Measurements from ENCODE around the gene ST3GAL6. TPM values are rescaled to one million over a fixed set of nuclear protein-coding genes. Genes with fewer than 3 reads are reported as not detected.

ST3GAL6 gene, protein sequence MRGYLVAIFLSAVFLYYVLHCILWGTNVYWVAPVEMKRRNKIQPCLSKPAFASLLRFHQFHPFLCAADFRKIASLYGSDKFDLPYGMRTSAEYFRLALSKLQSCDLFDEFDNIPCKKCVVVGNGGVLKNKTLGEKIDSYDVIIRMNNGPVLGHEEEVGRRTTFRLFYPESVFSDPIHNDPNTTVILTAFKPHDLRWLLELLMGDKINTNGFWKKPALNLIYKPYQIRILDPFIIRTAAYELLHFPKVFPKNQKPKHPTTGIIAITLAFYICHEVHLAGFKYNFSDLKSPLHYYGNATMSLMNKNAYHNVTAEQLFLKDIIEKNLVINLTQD
- 0.05 and 0.44 TPM in 2 replicates for total RNA-seq

GRCh38 chr3:98763076-98763475, at the start of gene ST3GAL6:
Gene ST3GAL6 (plus strand): TSS chr3:98763340. CDS start chr3:98768441, 5,101 bp downstream.
- Mint-ChIP-seq H3K9me3 (no peaks in the 10 kb centered on the region), H3K4me3 (ENCODE audit: low read depth) (no peak within 1 kb of the TSS), H3K27me3 (ENCODE audit: low read depth) (peaks cover 29% of the 10 kb centered on the region), H3K36me3 (ENCODE audit: low read depth) (no peaks in the 10 kb centered on the region), H3K27ac (no peak within 1 kb of the TSS), H3K4me1 (ENCODE audit: low read depth) (peaks cover 8% of the 10 kb centered on the region)
- intact Hi-C loops (cut with micrococcal nuclease) = no loop called here
- DNase-seq (ENCODE audit: low spot score) = no peak

DNA sequence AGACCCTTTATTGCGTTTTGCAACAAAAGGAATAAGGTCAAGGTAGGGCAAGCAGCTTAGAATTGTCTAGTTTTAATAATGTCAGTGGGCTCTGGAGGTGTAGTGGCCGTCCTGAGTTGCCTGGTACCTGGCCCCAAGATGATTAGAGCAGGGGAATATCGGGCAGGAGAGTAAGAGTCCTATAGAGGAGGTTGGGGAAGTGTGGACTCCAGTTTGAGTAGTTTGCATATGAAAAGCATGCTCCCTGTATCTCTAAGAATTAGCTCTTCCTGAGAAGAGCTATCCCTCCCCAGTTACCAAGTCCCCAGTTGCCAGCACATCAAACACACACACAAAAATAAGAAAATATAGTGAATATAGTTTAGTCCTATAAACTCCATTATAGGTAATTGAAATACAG, 49.2 kb upstream of the ST3GAL6 start:
- DNase-seq (ENCODE audit: low spot score) = no peak
- no peaks in the 10 kb centered on the region for H3K4me1 Mint-ChIP-seq (ENCODE audit: low read depth)
- intact Hi-C loops (cut with micrococcal nuclease) = no loop called here
- no peak overlapping the region for H3K27ac Mint-ChIP-seq
- H3K27me3 Mint-ChIP-seq (ENCODE audit: low read depth) = peaks cover 2% of the 10 kb centered on the region
- H3K4me3 Mint-ChIP-seq (ENCODE audit: low read depth) = no peak overlapping the region
- no peaks in the 10 kb centered on the region for H3K9me3 Mint-ChIP-seq
- no peaks in the 10 kb centered on the region for H3K36me3 Mint-ChIP-seq (ENCODE audit: low read depth)

DNA sequence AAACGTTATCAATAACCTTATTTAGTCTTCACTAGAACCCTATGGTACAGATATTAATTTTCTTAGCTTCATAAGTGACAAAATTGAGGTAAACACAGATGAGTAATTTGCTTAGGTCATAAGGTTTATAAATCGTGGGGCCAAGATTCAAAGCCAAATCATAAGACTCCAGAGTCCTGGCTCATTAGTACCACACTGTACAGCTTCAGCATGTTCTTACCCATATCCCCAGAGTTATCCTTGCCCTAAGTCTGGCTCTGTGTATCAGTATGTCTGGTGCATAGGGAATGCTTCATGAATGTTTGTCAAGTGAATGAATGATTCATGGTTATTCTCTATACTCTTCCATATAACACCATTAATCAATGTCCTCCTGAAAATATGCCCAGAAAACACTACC, 45.6 kb upstream of the ST3GAL6 start:
- no peak for DNase-seq (ENCODE audit: low spot score)
- intact Hi-C loops (cut with micrococcal nuclease) = no loop called here
- no peaks in the 10 kb centered on the region for H3K4me1 Mint-ChIP-seq (ENCODE audit: low read depth)
- H3K9me3 Mint-ChIP-seq = no peaks in the 10 kb centered on the region
- H3K27me3 Mint-ChIP-seq (ENCODE audit: low read depth) = peaks cover 2% of the 10 kb centered on the region
- H3K27ac Mint-ChIP-seq = no peak overlapping the region
- H3K36me3 Mint-ChIP-seq (ENCODE audit: low read depth) = no peaks in the 10 kb centered on the region
- H3K4me3 Mint-ChIP-seq (ENCODE audit: low read depth) = no peak overlapping the region

- H3K36me3 Mint-ChIP-seq (ENCODE audit: low read depth) = no peaks in the 10 kb centered on the region
- no peaks in the 10 kb centered on the region for H3K4me1 Mint-ChIP-seq (ENCODE audit: low read depth)
- no peak overlapping the region for H3K4me3 Mint-ChIP-seq (ENCODE audit: low read depth)
- no peak overlapping the region for H3K27ac Mint-ChIP-seq
- H3K9me3 Mint-ChIP-seq = no peaks in the 10 kb centered on the region
- intact Hi-C loops (cut with micrococcal nuclease) = no loop called here
- peaks cover 2% of the 10 kb centered on the region for H3K27me3 Mint-ChIP-seq (ENCODE audit: low read depth)
- no peak for DNase-seq (ENCODE audit: low spot score)
These were observed 44.4 kb upstream of the ST3GAL6 start for GRCh38 chr3:98718730-98719129.

- H3K9me3 Mint-ChIP-seq = no peaks in the 10 kb centered on the region
- H3K27me3 Mint-ChIP-seq (ENCODE audit: low read depth) = peaks cover 8% of the 10 kb centered on the region
- no peak overlapping the region for H3K27ac Mint-ChIP-seq
- no peaks in the 10 kb centered on the region for H3K4me1 Mint-ChIP-seq (ENCODE audit: low read depth)
- H3K36me3 Mint-ChIP-seq (ENCODE audit: low read depth) = no peaks in the 10 kb centered on the region
- intact Hi-C loops (cut with micrococcal nuclease) = no loop called here
- H3K4me3 Mint-ChIP-seq (ENCODE audit: low read depth) = no peak overlapping the region
- DNase-seq (ENCODE audit: low spot score) = no peak
These were observed 41.4 kb upstream of the ST3GAL6 start for GRCh38 chr3:98721776-98722175.

DNA sequence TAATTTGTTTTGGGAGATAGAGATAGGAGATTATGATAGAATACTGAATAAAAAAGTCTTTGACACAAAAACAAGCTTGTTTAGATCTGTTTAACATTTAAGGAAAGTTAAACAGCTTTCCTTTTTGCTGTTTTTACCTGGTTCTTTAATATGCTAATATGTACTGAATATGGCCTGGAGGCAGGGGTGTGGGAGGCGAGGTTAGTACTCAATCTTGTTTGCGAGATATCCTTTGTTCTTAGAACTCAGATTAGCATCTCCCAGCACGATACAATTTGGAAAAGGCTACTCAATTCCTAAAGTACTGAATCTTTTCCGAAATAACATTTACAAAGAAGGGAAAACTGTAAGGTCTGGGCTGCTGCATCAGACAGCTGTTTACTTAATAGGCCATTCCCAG, 40.8 kb upstream of the ST3GAL6 start:
- intact Hi-C loops (cut with micrococcal nuclease) = no loop called here
- no peaks in the 10 kb centered on the region for H3K36me3 Mint-ChIP-seq (ENCODE audit: low read depth)
- H3K27ac Mint-ChIP-seq = no peak overlapping the region
- peaks cover 13% of the 10 kb centered on the region for H3K27me3 Mint-ChIP-seq (ENCODE audit: low read depth)
- H3K9me3 Mint-ChIP-seq = no peaks in the 10 kb centered on the region
- no peak for DNase-seq (ENCODE audit: low spot score)
- no peaks in the 10 kb centered on the region for H3K4me1 Mint-ChIP-seq (ENCODE audit: low read depth)
- no peak overlapping the region for H3K4me3 Mint-ChIP-seq (ENCODE audit: low read depth)

DNA sequence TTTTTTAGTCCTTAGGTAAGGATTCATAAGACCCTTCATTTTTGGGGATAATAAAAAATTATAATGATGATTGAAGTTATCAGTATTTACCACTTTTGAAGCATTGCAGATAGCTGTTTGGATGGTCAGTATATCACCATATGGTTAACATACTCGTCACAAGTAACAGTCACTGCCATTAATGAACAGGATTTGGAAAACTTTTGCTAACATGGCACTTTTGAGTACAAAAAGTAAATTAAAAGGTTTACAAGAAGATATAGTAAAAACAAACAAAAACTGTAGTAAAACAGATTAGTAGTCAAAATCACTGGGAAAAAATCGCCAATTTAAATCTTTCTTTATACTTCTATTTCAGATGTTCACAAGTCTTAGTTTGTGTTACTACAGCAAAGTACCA, 37.8 kb upstream of the ST3GAL6 start:
- Mint-ChIP-seq H3K9me3 (no peaks in the 10 kb centered on the region), H3K27ac (no peak overlapping the region), H3K36me3 (ENCODE audit: low read depth) (no peaks in the 10 kb centered on the region), H3K27me3 (ENCODE audit: low read depth) (peaks cover 24% of the 10 kb centered on the region), H3K4me3 (ENCODE audit: low read depth) (no peak overlapping the region), H3K4me1 (ENCODE audit: low read depth) (no peaks in the 10 kb centered on the region)
- no peak for DNase-seq (ENCODE audit: low spot score)
- intact Hi-C loops (cut with micrococcal nuclease) = no loop called here

DNA sequence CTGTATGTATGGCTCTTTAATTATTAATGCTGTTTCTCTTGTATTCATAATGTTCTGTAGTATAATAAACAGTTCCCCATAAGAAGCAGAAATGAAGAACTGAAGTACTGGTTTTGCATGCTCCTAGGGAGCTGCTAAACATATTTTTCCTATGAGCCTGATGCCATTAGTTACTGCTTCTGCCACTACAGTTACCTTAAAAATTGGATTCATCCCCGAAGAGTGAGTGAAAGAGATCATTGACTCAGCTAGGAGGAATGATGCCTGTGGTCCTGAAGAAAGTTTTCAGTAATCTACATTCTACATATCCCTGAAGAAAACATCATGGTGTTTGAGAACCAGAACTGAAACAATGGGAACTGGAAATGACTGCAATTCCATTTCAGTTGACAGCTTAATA, 37.1 kb upstream of the ST3GAL6 start:
- Mint-ChIP-seq H3K9me3 (no peaks in the 10 kb centered on the region), H3K4me3 (ENCODE audit: low read depth) (no peak overlapping the region), H3K27me3 (ENCODE audit: low read depth) (peaks cover 29% of the 10 kb centered on the region), H3K4me1 (ENCODE audit: low read depth) (no peaks in the 10 kb centered on the region), H3K27ac (no peak overlapping the region), H3K36me3 (ENCODE audit: low read depth) (no peaks in the 10 kb centered on the region)
- DNase-seq (ENCODE audit: low spot score) = no peak
- intact Hi-C loops (cut with micrococcal nuclease) = no loop called here

DNA sequence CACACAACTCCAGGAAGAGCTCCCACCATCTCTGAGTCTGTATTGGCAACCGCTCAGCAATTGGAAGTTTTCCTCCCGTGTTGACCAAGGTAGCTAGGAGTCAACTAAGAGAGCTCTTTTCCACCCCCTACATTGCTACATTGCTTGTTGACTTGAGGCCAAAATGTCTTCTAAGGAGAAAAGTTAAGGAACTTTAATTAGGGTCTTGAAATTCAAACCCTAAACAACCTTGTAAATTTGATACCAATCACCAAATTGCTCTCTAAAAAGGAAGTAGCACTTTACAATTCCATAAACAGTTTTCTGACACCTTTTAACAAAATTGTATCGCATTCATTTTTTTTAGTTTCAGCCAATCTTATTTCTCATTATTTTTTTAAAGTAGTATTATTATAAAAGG, 35.5 kb upstream of the ST3GAL6 start:
- Mint-ChIP-seq H3K27me3 (ENCODE audit: low read depth) (peaks cover 34% of the 10 kb centered on the region), H3K4me3 (ENCODE audit: low read depth) (no peak overlapping the region), H3K4me1 (ENCODE audit: low read depth) (peaks cover 3% of the 10 kb centered on the region), H3K27ac (no peak overlapping the region), H3K9me3 (no peaks in the 10 kb centered on the region), H3K36me3 (ENCODE audit: low read depth) (no peaks in the 10 kb centered on the region)
- intact Hi-C loops (cut with micrococcal nuclease) = no loop called here
- no peak for DNase-seq (ENCODE audit: low spot score)

GRCh38 chr3:98728672-98729071, 34.5 kb upstream of the ST3GAL6 start:
- DNase-seq (ENCODE audit: low spot score) = no peak
- Mint-ChIP-seq H3K27me3 (ENCODE audit: low read depth) (peaks cover 40% of the 10 kb centered on the region), H3K4me3 (ENCODE audit: low read depth) (no peak overlapping the region), H3K27ac (no peak overlapping the region), H3K36me3 (ENCODE audit: low read depth) (no peaks in the 10 kb centered on the region), H3K4me1 (ENCODE audit: low read depth) (peaks cover 8% of the 10 kb centered on the region), H3K9me3 (no peaks in the 10 kb centered on the region)
- intact Hi-C loops (cut with micrococcal nuclease) = no loop called here

DNA sequence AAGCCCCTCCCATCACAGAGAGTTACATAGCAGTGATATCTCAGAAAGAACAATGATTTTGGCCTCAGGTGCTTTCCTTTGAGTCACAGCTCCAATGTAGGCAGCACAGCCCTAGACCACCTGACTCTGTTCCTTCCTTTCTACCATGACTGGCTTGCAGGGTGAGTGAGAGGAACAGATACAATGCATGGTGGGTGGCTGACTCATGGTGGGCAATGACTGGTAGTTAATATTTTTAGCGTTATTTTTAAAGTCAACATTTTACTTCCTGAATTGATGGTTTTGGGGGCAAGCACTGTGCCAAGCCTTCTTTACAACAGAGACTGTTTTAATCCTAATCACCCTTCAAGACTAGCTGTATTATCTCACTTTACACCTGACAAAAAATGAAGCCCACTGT, 32.8 kb upstream of the ST3GAL6 start:
- intact Hi-C loops (cut with micrococcal nuclease) = no loop called here
- peaks cover 14% of the 10 kb centered on the region for H3K4me1 Mint-ChIP-seq (ENCODE audit: low read depth)
- no peak for DNase-seq (ENCODE audit: low spot score)
- peaks cover 52% of the 10 kb centered on the region for H3K27me3 Mint-ChIP-seq (ENCODE audit: low read depth)
- no peaks in the 10 kb centered on the region for H3K36me3 Mint-ChIP-seq (ENCODE audit: low read depth)
- no peaks in the 10 kb centered on the region for H3K9me3 Mint-ChIP-seq
- no peak overlapping the region for H3K4me3 Mint-ChIP-seq (ENCODE audit: low read depth)
- no peak overlapping the region for H3K27ac Mint-ChIP-seq

- H3K27me3 Mint-ChIP-seq (ENCODE audit: low read depth) = peaks cover 57% of the 10 kb centered on the region
- no peak for DNase-seq (ENCODE audit: low spot score)
- H3K4me3 Mint-ChIP-seq (ENCODE audit: low read depth) = no peak overlapping the region
- intact Hi-C loops (cut with micrococcal nuclease) = no loop called here
- no peak overlapping the region for H3K27ac Mint-ChIP-seq
- no peaks in the 10 kb centered on the region for H3K36me3 Mint-ChIP-seq (ENCODE audit: low read depth)
- no peaks in the 10 kb centered on the region for H3K9me3 Mint-ChIP-seq
- peaks cover 14% of the 10 kb centered on the region for H3K4me1 Mint-ChIP-seq (ENCODE audit: low read depth)
These were observed 32.1 kb upstream of the ST3GAL6 start for GRCh38 chr3:98730886-98731537.

- Mint-ChIP-seq H3K36me3 (ENCODE audit: low read depth) (no peaks in the 10 kb centered on the region), H3K27me3 (ENCODE audit: low read depth) (peaks cover 62% of the 10 kb centered on the region), H3K4me1 (ENCODE audit: low read depth) (peaks cover 14% of the 10 kb centered on the region), H3K27ac (no peak overlapping the region), H3K9me3 (no peaks in the 10 kb centered on the region), H3K4me3 (ENCODE audit: low read depth) (peak overlapping the region; percentile 67)
- intact Hi-C loops (cut with micrococcal nuclease) = no loop called here
- DNase-seq (ENCODE audit: low spot score) = no peak
These were observed 31.3 kb upstream of the ST3GAL6 start for GRCh38 chr3:98731720-98732285.

Data from activated T-helper 2 cell treated with anti-CD3 and anti-CD28 coated beads, Interferon-gamma antibody, Interleukin-2, Interleukin-4, amounts not matched to agents 10 μg/mL and 5 μg/mL and 100 μg/mL, durations not matched to agents 14 hours and 24 hours and 36 hours (primary cell).